ENCODE results near the gene PITPNC1. TPM values are rescaled to one million over a fixed set of nuclear protein-coding genes. Genes with fewer than 3 reads are reported as not detected.

PITPNC1 gene
- total and polyA plus RNA-seq, 4 experiments from 2014 or later: 68.4 to 124 (median 89.9) TPM

DNA sequence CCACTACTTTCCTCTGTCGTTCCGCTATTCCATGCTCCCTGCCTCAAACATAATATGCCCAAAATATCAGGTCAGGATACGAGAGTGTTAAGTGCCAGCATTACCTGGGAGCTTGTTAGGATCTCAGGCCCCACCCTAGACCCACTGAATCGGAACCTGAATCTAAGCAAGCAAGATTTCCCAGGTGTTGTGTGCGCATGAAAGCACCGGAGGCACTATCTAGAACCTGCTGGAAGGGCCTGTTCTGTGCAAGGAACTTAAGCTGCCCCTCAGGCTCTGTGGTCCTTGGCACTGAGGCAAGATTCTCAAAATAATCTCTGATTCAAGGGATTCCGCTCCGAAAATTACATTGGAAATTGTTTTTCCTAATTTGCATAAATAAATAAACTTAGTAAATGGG lies 233.0 kb downstream of the PITPNC1 start:
- POLR2A ChIA-PET (ENCODE audit: partially characterized antibody): no interaction called here

DNA sequence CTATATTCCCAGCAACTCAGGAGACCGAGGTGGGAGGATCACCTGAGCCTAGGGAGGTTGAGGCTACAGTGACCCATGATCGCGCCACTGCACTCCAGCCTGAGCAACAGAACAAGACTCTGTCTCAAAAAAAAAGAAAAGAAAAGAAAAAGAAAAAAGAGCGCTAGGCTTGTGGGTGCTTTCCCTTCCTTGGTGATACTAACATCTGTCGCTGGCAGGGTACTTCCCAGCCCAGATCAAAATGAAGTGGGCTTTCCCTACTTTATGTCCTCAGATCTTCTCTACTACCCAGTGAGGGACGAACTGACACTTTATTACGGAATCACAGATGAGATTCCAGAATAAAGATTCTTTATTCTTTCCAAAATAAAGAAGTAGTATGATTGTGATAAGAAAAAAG lies 236.9 kb downstream of the PITPNC1 start:
- Histone ChIP-seq H3K9me3 (ENCODE audit: control insufficient read depth in 1 of 2, low read length in 2 of 2) (no peaks in the 10 kb centered on the region), H3K4me3 (ENCODE audit: low read length in 2 of 2) (no peak overlapping the region), H3K4me1 (ENCODE audit: insufficient read depth, low read length) (no peaks in the 10 kb centered on the region), H3K36me3 (ENCODE audit: insufficient read depth, low read length) (peaks cover 6% of the 10 kb centered on the region), H3K27ac (ENCODE audit: low read depth, low read length) (no peak overlapping the region), H3K27me3 (ENCODE audit: insufficient read depth, low read length) (no peaks in the 10 kb centered on the region)
- ChIA-PET CTCF (ENCODE audit: partially characterized antibody) (interaction anchor here (0.8 kb wide), 1 partner anchor 238 kb away, joined by 3 read pairs; no protein-coding TSS in a partner anchor), POLR2A (ENCODE audit: partially characterized antibody) (no interaction called here)
- Mint-ChIP-seq H3K4me1 (peaks cover 3 to 15% (median 9%) of the 10 kb centered on the region in 4 donors), H3K4me3 (no peak overlapping the region), H3K27me3 (no peaks in the 10 kb centered on the region), H3K9me3 (no peaks in the 10 kb centered on the region), H3K27ac (no peak overlapping the region), H3K36me3 (peaks cover 8 to 13% of the 10 kb centered on the region in 2 donors)
- no peak for DNase-seq
- intact Hi-C loops (cut with micrococcal nuclease): no loop called here

More for the DNA sequence above, 233.0 kb downstream of the PITPNC1 start:
- Mint-ChIP-seq H3K4me1 (peaks cover 3 to 12% (median 8%) of the 10 kb centered on the region in 4 donors), H3K27ac (peak overlapping the region in 4 of 7 donors; percentile 32 to 77 (median 36)), H3K36me3 (peaks cover 15 to 20% of the 10 kb centered on the region in 2 donors), H3K9me3 (no peaks in the 10 kb centered on the region), H3K27me3 (no peaks in the 10 kb centered on the region), H3K4me3 (no peak overlapping the region)
- peaks cover 6% of the 10 kb centered on the region for H3K36me3 ChIP-seq (ENCODE audit: insufficient read depth, low read length)
- no peaks in the 10 kb centered on the region for H3K9me3 ChIP-seq (ENCODE audit: control insufficient read depth in 1 of 2, low read length in 2 of 2)
- H3K27me3 ChIP-seq (ENCODE audit: insufficient read depth, low read length): no peaks in the 10 kb centered on the region
- no peak overlapping the region for H3K4me3 ChIP-seq (ENCODE audit: low read length in 2 of 2)
- no peak for DNase-seq
- intact Hi-C loops (cut with micrococcal nuclease): no loop called here
- CTCF ChIA-PET (ENCODE audit: partially characterized antibody): interaction anchor here (0.7 kb wide), 1 partner anchor 40 kb away, joined by 3 read pairs; no protein-coding TSS in a partner anchor
- no peaks in the 10 kb centered on the region for H3K4me1 ChIP-seq (ENCODE audit: insufficient read depth, low read length)
- no peak overlapping the region for H3K27ac ChIP-seq (ENCODE audit: low read depth, low read length)

DNA sequence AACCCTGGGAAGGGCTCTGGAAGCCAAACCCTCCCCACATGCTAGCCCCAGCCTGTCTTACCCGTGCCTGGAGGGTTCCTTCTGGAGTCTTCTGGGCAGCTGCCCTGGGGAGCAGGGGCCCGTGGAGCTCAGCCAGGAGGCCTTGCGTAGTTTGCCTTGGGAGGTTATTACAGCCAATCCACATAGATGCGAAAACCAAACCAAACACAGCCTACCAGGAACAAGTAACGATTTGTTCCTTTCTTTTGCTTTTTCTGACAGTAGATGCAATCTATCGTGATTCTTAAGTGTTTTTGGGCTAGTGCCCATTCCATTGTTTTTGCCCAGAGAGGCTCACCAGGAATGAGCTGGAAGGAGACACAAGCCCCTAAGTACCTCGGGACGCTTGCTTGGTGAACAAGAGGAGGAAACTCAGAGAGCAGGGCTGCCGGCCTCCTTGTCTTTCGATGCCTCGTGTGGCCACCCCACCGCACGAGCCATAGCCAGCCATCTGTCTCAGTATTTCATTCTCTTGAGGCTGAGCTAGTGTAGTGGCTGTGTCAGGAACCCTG lies 238.0 kb downstream of the PITPNC1 start:
- Mint-ChIP-seq H3K27ac (peak overlapping the region in 2 of 7 donors; percentile 13 to 17), H3K9me3 (peaks cover 0 to 1% (median 0%) of the 10 kb centered on the region in 8 donors), H3K4me3 (no peak overlapping the region), H3K36me3 (peaks cover 8 to 13% of the 10 kb centered on the region in 2 donors), H3K4me1 (peaks cover 5 to 13% (median 9%) of the 10 kb centered on the region in 4 donors), H3K27me3 (no peaks in the 10 kb centered on the region)
- Histone ChIP-seq H3K36me3 (ENCODE audit: insufficient read depth, low read length) (no peaks in the 10 kb centered on the region), H3K4me3 (ENCODE audit: low read length in 2 of 2) (no peak overlapping the region), H3K4me1 (ENCODE audit: insufficient read depth, low read length) (no peaks in the 10 kb centered on the region), H3K27ac (ENCODE audit: low read depth, low read length) (no peak overlapping the region), H3K27me3 (ENCODE audit: insufficient read depth, low read length) (no peaks in the 10 kb centered on the region), H3K9me3 (ENCODE audit: control insufficient read depth in 1 of 2, low read length in 2 of 2) (no peaks in the 10 kb centered on the region)
- no peak for DNase-seq
- ChIA-PET CTCF (ENCODE audit: partially characterized antibody) (interaction anchor here (1.9 kb wide), 1 partner anchor 33 kb away, joined by 5 read pairs; no protein-coding TSS in a partner anchor), POLR2A (ENCODE audit: partially characterized antibody) (no interaction called here)
- intact Hi-C loops (cut with micrococcal nuclease): no loop called here

DNA sequence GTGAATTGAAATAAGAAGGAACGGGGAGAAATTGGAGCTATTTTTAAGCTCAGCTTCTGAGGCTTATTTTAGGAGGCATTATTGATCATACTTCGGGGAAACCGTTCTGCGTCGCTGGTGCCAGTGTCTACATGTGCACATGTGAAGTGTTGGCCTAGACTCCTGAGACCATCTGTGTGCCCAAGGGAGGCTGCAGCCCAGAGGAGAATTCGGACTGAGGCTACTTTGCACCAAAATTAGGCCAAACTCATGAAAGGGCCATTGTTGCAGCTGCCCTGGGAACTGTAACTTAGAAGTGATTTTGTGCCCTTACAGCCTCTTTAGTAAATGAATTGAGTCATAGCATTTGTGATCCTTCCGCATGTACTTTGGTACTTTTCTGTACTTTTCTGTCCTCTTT lies 238.7 kb downstream of the PITPNC1 start:
- no peaks in the 10 kb centered on the region for H3K27me3 Mint-ChIP-seq
- H3K4me3 Mint-ChIP-seq: no peak overlapping the region
- H3K9me3 Mint-ChIP-seq: peaks cover 0 to 1% (median 0%) of the 10 kb centered on the region in 8 donors
- Histone ChIP-seq H3K9me3 (ENCODE audit: control insufficient read depth in 1 of 2, low read length in 2 of 2) (no peaks in the 10 kb centered on the region), H3K36me3 (ENCODE audit: insufficient read depth, low read length) (no peaks in the 10 kb centered on the region), H3K4me3 (ENCODE audit: low read length in 2 of 2) (no peak overlapping the region), H3K4me1 (ENCODE audit: insufficient read depth, low read length) (no peaks in the 10 kb centered on the region), H3K27ac (ENCODE audit: low read depth, low read length) (no peak overlapping the region), H3K27me3 (ENCODE audit: insufficient read depth, low read length) (no peaks in the 10 kb centered on the region)
- H3K36me3 Mint-ChIP-seq: peaks cover 13% of the 10 kb centered on the region in 2 donors
- peak overlapping the region in 2 of 7 donors; percentile 46 to 89 for H3K27ac Mint-ChIP-seq
- POLR2A ChIA-PET (ENCODE audit: partially characterized antibody): no interaction called here
- no peak for DNase-seq
- intact Hi-C loops (cut with micrococcal nuclease): no loop called here
- peaks cover 5 to 15% (median 9%) of the 10 kb centered on the region in 4 donors for H3K4me1 Mint-ChIP-seq
- CTCF ChIA-PET (ENCODE audit: partially characterized antibody): interaction anchor here (1.9 kb wide), 1 partner anchor 32 kb away, joined by 5 read pairs; no protein-coding TSS in a partner anchor

DNA sequence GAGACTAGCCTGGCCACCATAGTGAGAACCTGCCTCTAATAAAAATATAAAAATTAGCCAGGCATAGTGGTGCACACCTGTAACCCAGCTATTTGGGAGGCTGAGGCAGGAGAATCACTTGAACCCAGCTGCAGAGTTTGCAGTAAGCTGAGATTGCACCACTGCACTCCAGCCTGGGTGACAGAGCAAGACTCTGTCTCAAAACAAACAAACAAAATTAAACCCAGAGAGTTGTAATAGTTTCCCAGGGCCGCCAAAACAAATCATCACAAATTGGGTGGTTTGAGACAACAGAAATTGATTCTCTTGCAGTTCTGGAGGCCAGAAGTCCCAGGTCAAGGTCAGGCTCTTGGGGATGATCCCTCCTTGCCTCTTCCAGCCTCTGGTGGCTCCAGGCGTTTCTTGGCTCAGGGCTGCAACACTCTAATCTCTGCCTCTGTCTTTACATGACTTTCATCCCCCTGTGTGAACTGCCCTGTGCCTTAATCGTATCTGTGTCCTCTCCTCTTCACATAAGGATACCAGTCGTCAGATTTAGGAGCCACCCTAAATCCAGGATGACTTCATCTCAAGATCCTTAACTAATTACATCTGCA lies 240.3 kb downstream of the PITPNC1 start:
- ChIA-PET CTCF (ENCODE audit: partially characterized antibody) (no interaction called here), POLR2A (ENCODE audit: partially characterized antibody) (no interaction called here)
- Histone ChIP-seq H3K4me3 (ENCODE audit: low read length in 2 of 2) (no peak overlapping the region), H3K27me3 (ENCODE audit: insufficient read depth, low read length) (no peaks in the 10 kb centered on the region), H3K9me3 (ENCODE audit: control insufficient read depth in 1 of 2, low read length in 2 of 2) (no peaks in the 10 kb centered on the region), H3K4me1 (ENCODE audit: insufficient read depth, low read length) (no peaks in the 10 kb centered on the region), H3K27ac (ENCODE audit: low read depth, low read length) (no peak overlapping the region), H3K36me3 (ENCODE audit: insufficient read depth, low read length) (no peaks in the 10 kb centered on the region)
- intact Hi-C loops (cut with micrococcal nuclease): no loop called here
- Mint-ChIP-seq H3K27me3 (no peaks in the 10 kb centered on the region), H3K36me3 (peaks cover 13 to 15% of the 10 kb centered on the region in 2 donors), H3K4me3 (no peak overlapping the region), H3K27ac (peak overlapping the region in 4 of 7 donors; percentile 48 to 84 (median 74)), H3K9me3 (peaks cover 0 to 1% (median 0%) of the 10 kb centered on the region in 8 donors), H3K4me1 (peaks cover 2 to 9% (median 4%) of the 10 kb centered on the region in 4 donors)
- DNase-seq: no peak

DNA sequence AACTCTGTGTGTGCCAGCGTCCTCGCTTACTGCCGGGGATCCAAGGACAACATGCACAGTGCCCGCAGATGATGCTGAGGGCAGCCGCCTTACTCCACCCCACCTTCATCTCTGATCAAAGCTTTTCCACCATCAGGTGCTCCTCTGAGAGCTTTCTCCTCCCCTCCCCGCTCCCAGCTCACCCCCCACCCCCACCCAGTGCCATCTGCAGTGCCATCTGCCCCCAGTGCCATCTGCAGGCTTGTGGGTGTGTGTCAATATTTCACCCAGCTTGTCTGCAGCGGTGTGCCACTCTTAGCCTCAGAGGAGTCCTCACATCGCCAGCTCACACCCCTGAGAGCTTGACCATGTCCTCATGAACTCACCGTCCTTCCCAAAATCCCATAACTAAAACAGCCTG lies 242.5 kb downstream of the PITPNC1 start:
- ChIA-PET POLR2A (ENCODE audit: partially characterized antibody) (interaction anchor here (0.6 kb wide), 1 partner anchor 82 kb away, joined by 4 read pairs; no protein-coding TSS in a partner anchor), CTCF (ENCODE audit: partially characterized antibody) (no interaction called here)
- H3K36me3 ChIP-seq (ENCODE audit: insufficient read depth, low read length): no peaks in the 10 kb centered on the region
- no peaks in the 10 kb centered on the region for H3K27me3 ChIP-seq (ENCODE audit: insufficient read depth, low read length)
- H3K27me3 Mint-ChIP-seq: no peaks in the 10 kb centered on the region
- no peak overlapping the region for H3K27ac ChIP-seq (ENCODE audit: low read depth, low read length)
- no peaks in the 10 kb centered on the region for H3K4me1 ChIP-seq (ENCODE audit: insufficient read depth, low read length)
- peak overlapping the region in 3 of 7 donors; percentile 1 to 66 (median 65) for H3K27ac Mint-ChIP-seq
- H3K4me3 ChIP-seq (ENCODE audit: low read length in 2 of 2): no peak overlapping the region
- no peaks in the 10 kb centered on the region for H3K9me3 ChIP-seq (ENCODE audit: control insufficient read depth in 1 of 2, low read length in 2 of 2)
- peaks cover 17 to 19% of the 10 kb centered on the region in 2 donors for H3K36me3 Mint-ChIP-seq
- no peak for DNase-seq
- H3K4me1 Mint-ChIP-seq: peaks cover 0 to 5% (median 3%) of the 10 kb centered on the region in 4 donors
- intact Hi-C loops (cut with micrococcal nuclease): no loop called here
- no peak overlapping the region for H3K4me3 Mint-ChIP-seq
- peaks cover 0 to 1% (median 0%) of the 10 kb centered on the region in 8 donors for H3K9me3 Mint-ChIP-seq

DNA sequence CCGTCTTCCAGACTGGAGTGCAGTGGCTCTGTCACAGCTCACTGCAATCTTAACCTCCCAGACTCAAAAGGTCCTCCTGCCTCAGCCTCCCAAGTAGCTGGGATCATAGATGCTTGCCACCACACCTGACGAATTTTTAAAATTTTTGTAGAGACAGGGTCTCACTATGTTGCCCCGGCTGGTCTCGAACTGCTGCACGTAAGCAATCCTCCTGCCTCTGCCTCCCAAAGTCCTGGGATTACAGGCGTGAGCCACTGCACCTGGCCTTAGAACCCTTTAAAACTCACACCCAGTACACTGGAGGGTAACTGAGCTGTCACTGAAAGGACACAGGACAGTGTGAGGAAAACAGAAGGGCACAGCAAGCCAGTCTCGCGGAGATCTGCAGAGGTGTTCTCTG lies 243.0 kb downstream of the PITPNC1 start:
- POLR2A ChIA-PET (ENCODE audit: partially characterized antibody): interaction anchor here (0.6 to 0.8 kb wide), 3 partner anchors 82 to 1218 kb away, joined by 3 read pairs; partner anchors contain the start of gene PSMD12
- intact Hi-C loops (cut with micrococcal nuclease): no loop called here
- DNase-seq: no peak
- Mint-ChIP-seq H3K27me3 (no peaks in the 10 kb centered on the region), H3K4me1 (peaks cover 0 to 5% (median 3%) of the 10 kb centered on the region in 4 donors), H3K4me3 (no peak overlapping the region), H3K9me3 (peaks cover 0 to 1% (median 0%) of the 10 kb centered on the region in 8 donors), H3K27ac (peak overlapping the region in 4 of 7 donors; percentile 1 to 70 (median 34)), H3K36me3 (peaks cover 19% of the 10 kb centered on the region in 2 donors)
- CTCF ChIA-PET (ENCODE audit: partially characterized antibody): no interaction called here
- no peaks in the 10 kb centered on the region for H3K4me1 ChIP-seq (ENCODE audit: insufficient read depth, low read length)
- no peak overlapping the region for H3K27ac ChIP-seq (ENCODE audit: low read depth, low read length)
- no peaks in the 10 kb centered on the region for H3K27me3 ChIP-seq (ENCODE audit: insufficient read depth, low read length)
- H3K36me3 ChIP-seq (ENCODE audit: insufficient read depth, low read length): no peaks in the 10 kb centered on the region
- no peaks in the 10 kb centered on the region for H3K9me3 ChIP-seq (ENCODE audit: control insufficient read depth in 1 of 2, low read length in 2 of 2)
- no peak overlapping the region for H3K4me3 ChIP-seq (ENCODE audit: low read length in 2 of 2)

Data from CD4-positive, alpha-beta memory T cell (primary cell).